LNCaP clone FGC (cell line): Measurements from ENCODE around the gene ZNF491.
"Not testable (repeated sequence)": the region's sequence is repeated elsewhere in the genome, so short reads cannot be mapped to it uniquely, and the experiment has no call there.

Experiments used
- DNase-seq: peaks from one replicate; pipeline ENCODE4 v3.0.0-alpha.2; 2011; ENCODE audit warnings: low read depth
- H3K4me3 ChIP-seq: 2 replicates; pipeline ENCODE4 v1.5.1; 2011; ENCODE audit warnings: mild to moderate bottlenecking, low read depth, low read length, control low read depth
- CTCF ChIP-seq: IDR thresholded peaks from 2 replicates; pipeline ENCODE4 v1.5.1; 2012; ENCODE audit warnings: mild to moderate bottlenecking; ENCODE audit not compliant: control insufficient read depth, insufficient read depth; ENCODE audit errors: extremely low read depth

ZNF491 gene

GRCh38 chr19:11832253-11832912, 34.1 kb downstream of the ZNF491 start:
- H3K4me3 ChIP-seq = no peak overlapping the region
- no peak for DNase-seq
- TF ChIP-seq CTCF = no peak

- DNase-seq = no peak
- no peak overlapping the region for H3K4me3 ChIP-seq
- no peak for TF ChIP-seq CTCF
Measured at GRCh38 chr19:11833541-11833940, 35.2 kb downstream of the ZNF491 start.

- not testable (repeated sequence) for DNase-seq, H3K4me3 ChIP-seq
Measured at GRCh38 chr19:11835626-11836066, 37.3 kb downstream of the ZNF491 start.

GRCh38 chr19:11843722-11844121, 45.4 kb downstream of the ZNF491 start:
- H3K4me3 ChIP-seq = no peak overlapping the region
- no peak for TF ChIP-seq CTCF
- DNase-seq = no peak

- not testable (repeated sequence) for DNase-seq, H3K4me3 ChIP-seq
Measured at GRCh38 chr19:11847615-11848014, 49.3 kb downstream of the ZNF491 start.

GRCh38 chr19:11848200-11848593, 49.9 kb downstream of the ZNF491 start:
- DNase-seq = no peak
- no peak for TF ChIP-seq CTCF
- no peak overlapping the region for H3K4me3 ChIP-seq

- DNase-seq = no peak
- no peak within 1 kb of the TSS for H3K4me3 ChIP-seq
Measured at GRCh38 chr19:11848594-11849469, 50.5 kb downstream of the ZNF491 start, which contains the start of gene ZNF439. Gene ZNF439 (plus strand): TSS chr19:11848726. CDS start chr19:11848868, 142 bp downstream.

GRCh38 chr19:11850289-11850688, 52.0 kb downstream of the ZNF491 start:
- DNase-seq, H3K4me3 ChIP-seq: not testable (repeated sequence)

More at GRCh38 chr19:11848594-11849469, 50.5 kb downstream of the ZNF491 start, which contains the start of gene ZNF439:
- TF ChIP-seq CTCF = no peak
